ENCODE data around the gene PRKAG2. TPM values are rescaled to one million over a fixed set of nuclear protein-coding genes. Genes with fewer than 3 reads are reported as not detected.

PRKAG2 gene
- total RNA-seq, 2 donors from 2014 or later, result 38.3 to 78.5 TPM

- no peak for TF ChIP-seq CTCF (IDR thresholded peaks at IDR 0.05)
- no peaks in the 10 kb centered on the region for H3K9me3 ChIP-seq
- H3K36me3 ChIP-seq, result no peaks in the 10 kb centered on the region
- DNase-seq (ENCODE audit: low spot score) (no peak), ATAC-seq (ENCODE audit: insufficient number of reproducible peaks, low FRiP score, low read depth) (no peak)
- H3K4me1 ChIP-seq (ENCODE audit: control insufficient read depth in 1 of 2, low read depth in 2 of 2), result peaks cover 0 to 5% of the 10 kb centered on the region in 2 donors
- no peak overlapping the region for H3K4me3 ChIP-seq
- no peaks in the 10 kb centered on the region for H3K27me3 ChIP-seq (replicated peaks; ENCODE audit: insufficient read depth)
- no peak overlapping the region for H3K27ac ChIP-seq
These were observed 16.5 kb upstream of the PRKAG2 start for GRCh38 chr7:151893405-151893923.

DNA sequence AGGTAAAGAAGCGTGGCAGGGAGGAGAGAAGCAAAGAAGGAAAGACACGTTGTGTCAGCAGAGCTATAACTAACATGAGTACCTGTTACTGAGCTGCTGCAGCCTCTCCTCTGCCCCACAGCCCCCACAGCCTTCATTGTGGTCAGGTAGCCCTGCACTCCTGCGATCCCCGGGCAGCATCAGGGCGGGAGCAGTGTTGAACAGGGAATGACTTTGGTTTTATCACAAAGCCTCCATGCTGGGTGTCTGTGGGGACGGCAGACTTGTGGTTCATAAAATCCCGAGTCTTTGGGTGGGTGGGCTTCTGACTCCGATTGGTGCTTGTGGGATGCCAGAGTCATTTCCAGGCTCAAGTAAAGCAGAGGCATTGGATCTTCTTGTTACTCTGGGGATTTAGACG, 14.8 kb upstream of the PRKAG2 start:
- no peak for TF ChIP-seq CTCF (IDR thresholded peaks at IDR 0.05)
- H3K4me3 ChIP-seq, result no peak overlapping the region
- no peak overlapping the region for H3K27ac ChIP-seq
- no peak for ATAC-seq (ENCODE audit: insufficient number of reproducible peaks, low FRiP score, low read depth)
- peaks cover 0 to 5% of the 10 kb centered on the region in 2 donors for H3K4me1 ChIP-seq (ENCODE audit: control insufficient read depth in 1 of 2, low read depth in 2 of 2)
- no peaks in the 10 kb centered on the region for H3K27me3 ChIP-seq (replicated peaks; ENCODE audit: insufficient read depth)
- no peaks in the 10 kb centered on the region for H3K36me3 ChIP-seq
- no peak for DNase-seq (ENCODE audit: low spot score)
- no peaks in the 10 kb centered on the region for H3K9me3 ChIP-seq

- H3K27me3 ChIP-seq (replicated peaks; ENCODE audit: insufficient read depth), result no peaks in the 10 kb centered on the region
- no peak for ATAC-seq (ENCODE audit: insufficient number of reproducible peaks, low FRiP score, low read depth)
- no peak for DNase-seq (ENCODE audit: low spot score)
- no peak for TF ChIP-seq CTCF (IDR thresholded peaks at IDR 0.05)
- H3K9me3 ChIP-seq, result no peaks in the 10 kb centered on the region
- no peak overlapping the region for H3K27ac ChIP-seq
- H3K4me1 ChIP-seq (ENCODE audit: control insufficient read depth in 1 of 2, low read depth in 2 of 2), result peaks cover 0 to 5% of the 10 kb centered on the region in 2 donors
- no peak overlapping the region for H3K4me3 ChIP-seq
- no peaks in the 10 kb centered on the region for H3K36me3 ChIP-seq
These were observed 14.3 kb upstream of the PRKAG2 start for GRCh38 chr7:151891182-151891581.

DNA sequence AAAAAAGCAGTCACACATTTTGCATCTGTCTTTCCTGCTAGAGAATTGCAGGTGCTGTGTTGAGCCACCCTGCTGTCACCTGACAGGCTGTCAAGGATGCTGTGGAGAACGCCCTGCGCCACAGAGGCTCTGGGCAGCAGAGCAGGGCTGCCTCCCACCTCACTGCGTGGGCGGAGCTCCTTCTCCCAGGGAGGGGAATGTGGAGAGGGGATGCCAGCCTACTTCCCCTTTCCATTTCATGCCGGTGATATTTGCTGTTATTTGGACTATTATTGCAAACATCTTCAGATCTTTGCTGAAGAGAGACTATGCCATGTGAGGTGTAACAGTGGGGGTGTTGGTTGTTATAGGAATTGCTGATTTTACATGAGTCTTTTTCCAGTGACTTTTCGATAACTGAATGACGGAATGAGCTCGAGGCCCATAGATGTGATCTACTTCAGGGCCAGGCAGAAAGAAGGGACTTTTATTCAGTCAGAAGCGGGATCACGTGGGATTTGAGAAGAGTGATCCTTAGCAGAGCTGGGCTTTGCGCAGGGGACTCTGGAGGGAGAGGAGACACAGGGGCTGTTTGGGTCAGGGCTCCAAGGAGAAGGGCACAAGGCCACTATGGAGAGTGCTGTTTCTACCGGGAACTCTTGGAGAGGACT, 13.6 kb upstream of the PRKAG2 start:
- TF ChIP-seq CTCF (IDR thresholded peaks at IDR 0.05), result no peak
- Histone ChIP-seq H3K4me3 (no peak overlapping the region), H3K4me1 (ENCODE audit: control insufficient read depth in 1 of 2, low read depth in 2 of 2) (peaks cover 0 to 5% of the 10 kb centered on the region in 2 donors), H3K27me3 (replicated peaks; ENCODE audit: insufficient read depth) (no peaks in the 10 kb centered on the region), H3K9me3 (no peaks in the 10 kb centered on the region), H3K36me3 (no peaks in the 10 kb centered on the region), H3K27ac (no peak overlapping the region)
- DNase-seq (ENCODE audit: low spot score) (no peak), ATAC-seq (ENCODE audit: insufficient number of reproducible peaks, low FRiP score, low read depth) (no peak)

GRCh38 chr7:151889406-151890354, 12.8 kb upstream of the PRKAG2 start:
- H3K4me1 ChIP-seq (ENCODE audit: control insufficient read depth in 1 of 2, low read depth in 2 of 2), result peaks cover 0 to 5% of the 10 kb centered on the region in 2 donors
- no peak for TF ChIP-seq CTCF (IDR thresholded peaks at IDR 0.05)
- no peak for DNase-seq (ENCODE audit: low spot score)
- no peaks in the 10 kb centered on the region for H3K27me3 ChIP-seq (replicated peaks; ENCODE audit: insufficient read depth)
- no peaks in the 10 kb centered on the region for H3K9me3 ChIP-seq
- H3K27ac ChIP-seq, result no peak overlapping the region
- no peaks in the 10 kb centered on the region for H3K36me3 ChIP-seq
- no peak for ATAC-seq (ENCODE audit: insufficient number of reproducible peaks, low FRiP score, low read depth)
- no peak overlapping the region for H3K4me3 ChIP-seq
